Upper lobe of left lung (tissue), 4 donors: Measurements from ENCODE around the gene ZNF57.

Experiments
- EP300 ChIP-seq, 4 donors: sonication (generic); formaldehyde crosslinking; IDR thresholded peaks; one replicate each; pipeline ENCODE4 v1.5.1; 2017; ENCODE audit warnings: antibody characterized with exemption in 4 of 4, control low read depth in 2 of 4
- POLR2A ChIP-seq, 4 donors: fragments of 450-650 bp; IDR thresholded peaks; one replicate each; pipeline ENCODE4 v1.5.1; 2016 to 2017; ENCODE audit warnings: antibody characterized with exemption in 4 of 4, mild to moderate bottlenecking in 2 of 4
- POLR2AphosphoS5 ChIP-seq, 2 donors: sonication (generic); formaldehyde crosslinking; IDR thresholded peaks; one replicate each; pipeline ENCODE4 v1.5.1; 2017; ENCODE audit warnings: antibody characterized with exemption in 2 of 2
- TF ChIP-seq, protein P1 (sequence below), 6 experiments: fragments of 450-650 bp in 4 of 6; fragments of 200-600 bp in 2 of 6; sonication (generic) in 2 of 6; IDR thresholded peaks; one replicate each; pipeline ENCODE4 v1.5.1; 2016 to 2019; ENCODE audit warnings: antibody characterized with exemption in 6 of 6

DNA sequence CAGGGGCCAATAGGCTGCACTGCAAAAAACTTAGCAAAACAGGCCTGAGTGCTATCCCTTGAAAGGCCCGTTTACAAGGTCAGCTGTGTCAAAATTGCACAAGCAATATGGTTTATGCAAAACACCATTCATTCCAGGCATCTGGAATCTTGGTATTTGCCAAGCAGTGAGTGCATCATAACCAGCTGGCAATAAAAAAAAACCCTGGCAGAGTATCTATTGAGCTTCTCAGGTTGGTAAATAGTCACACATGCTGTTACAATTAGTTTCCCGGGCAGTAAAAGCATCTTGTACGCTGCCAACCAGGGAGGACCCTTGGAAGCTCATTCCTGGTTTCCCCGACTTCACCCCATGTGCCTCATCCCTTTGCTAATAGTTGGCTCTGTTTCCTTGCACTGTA is 22.8 kb downstream of the ZNF57 start:
- TF ChIP-seq, protein P1, sequence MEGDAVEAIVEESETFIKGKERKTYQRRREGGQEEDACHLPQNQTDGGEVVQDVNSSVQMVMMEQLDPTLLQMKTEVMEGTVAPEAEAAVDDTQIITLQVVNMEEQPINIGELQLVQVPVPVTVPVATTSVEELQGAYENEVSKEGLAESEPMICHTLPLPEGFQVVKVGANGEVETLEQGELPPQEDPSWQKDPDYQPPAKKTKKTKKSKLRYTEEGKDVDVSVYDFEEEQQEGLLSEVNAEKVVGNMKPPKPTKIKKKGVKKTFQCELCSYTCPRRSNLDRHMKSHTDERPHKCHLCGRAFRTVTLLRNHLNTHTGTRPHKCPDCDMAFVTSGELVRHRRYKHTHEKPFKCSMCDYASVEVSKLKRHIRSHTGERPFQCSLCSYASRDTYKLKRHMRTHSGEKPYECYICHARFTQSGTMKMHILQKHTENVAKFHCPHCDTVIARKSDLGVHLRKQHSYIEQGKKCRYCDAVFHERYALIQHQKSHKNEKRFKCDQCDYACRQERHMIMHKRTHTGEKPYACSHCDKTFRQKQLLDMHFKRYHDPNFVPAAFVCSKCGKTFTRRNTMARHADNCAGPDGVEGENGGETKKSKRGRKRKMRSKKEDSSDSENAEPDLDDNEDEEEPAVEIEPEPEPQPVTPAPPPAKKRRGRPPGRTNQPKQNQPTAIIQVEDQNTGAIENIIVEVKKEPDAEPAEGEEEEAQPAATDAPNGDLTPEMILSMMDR (IDR thresholded peaks at IDR 0.05), result no peak
- TF ChIP-seq POLR2AphosphoS5 (IDR thresholded peaks at IDR 0.05) (no peak), EP300 (IDR thresholded peaks at IDR 0.05) (no peak), POLR2A (IDR thresholded peaks at IDR 0.05) (no peak)
